ENCODE data around the gene HRH1. TPM values are rescaled to one million over a fixed set of nuclear protein-coding genes. Genes with fewer than 3 reads are reported as not detected.

HRH1 gene
- total and polyA plus RNA-seq, 2 of the 13 experiments (the other 11 are each of a cell fraction or from before 2014, with no cell fraction given): not detected

- POLR2A ChIA-PET: no interaction called here
- CTCF ChIA-PET (ENCODE audit: low intra/inter-chr PET ratio, low total read pairs): no interaction called here
Observed at GRCh38 chr3:11282250-11283138, 128.2 kb downstream of the HRH1 start.

GRCh38 chr3:11283139-11283475, 128.8 kb downstream of the HRH1 start:
- H3K36me3 ChIP-seq (replicated peaks in 1 of 2; ENCODE audit: control insufficient read depth in 1 of 2, insufficient read depth in 2 of 2, low read length in 2 of 2): peaks cover 1 to 18% of the 10 kb centered on the region in 2 experiments; a peak in 2 of 5 replicates
- POLR2A ChIA-PET: interaction anchor here (0.9 kb wide), 1 partner anchor 11 kb away, joined by 3 read pairs; the partner anchor contains the start of gene ATG7
- H3K27ac ChIP-seq (ENCODE audit: extremely low read length, insufficient read depth, low read length): no peak overlapping the region
- FAIRE-seq: no peak
- DNase-seq (ENCODE audit: low spot score): no peak
- CTCF ChIA-PET (ENCODE audit: low intra/inter-chr PET ratio, low total read pairs): no interaction called here
- intact Hi-C loops (cut with micrococcal nuclease; ENCODE audit: unreplicated experiment): no loop called here
- no peaks in the 10 kb centered on the region for H3K9me3 ChIP-seq (ENCODE audit: low read length)
- H3K9ac ChIP-seq (ENCODE audit: insufficient read depth, low read depth, low read length): no peak overlapping the region
- no peak overlapping the region for H3K4me3 ChIP-seq (replicated peaks in 1 of 3; ENCODE audit: insufficient read depth in 1 of 3, low read depth in 2 of 3, low read length in 3 of 3)
- no peak overlapping the region for H2AFZ ChIP-seq (ENCODE audit: low read length)
- no peaks in the 10 kb centered on the region for H3K79me2 ChIP-seq (ENCODE audit: insufficient read depth, low read length)
- BruUV-seq (replicated peaks): no TSS peak
- H4K20me1 ChIP-seq (ENCODE audit: insufficient read depth, low read length): no peaks in the 10 kb centered on the region
- H3K27me3 ChIP-seq (ENCODE audit: control insufficient read depth in 1 of 2, insufficient read depth in 2 of 2, low read length in 2 of 2): no peaks in the 10 kb centered on the region
- no peak for ATAC-seq
- in situ Hi-C loops (cut with HindIII; ENCODE audit: extremely low pct_ligation_motif_present, low pct_unique_long_range_greater_than_20kb): no loop called here
- H3K4me2 ChIP-seq (ENCODE audit: low read depth, low read length): no peak overlapping the region
- no peaks in the 10 kb centered on the region for H3K4me1 ChIP-seq (ENCODE audit: insufficient read depth, low read length)
- 93% methylated on average over 1 of the region's 1 CpG for WGBS (ENCODE audit: low lambda C conversion rate)
- no peak for TF ChIP-seq ZNF781 (CRISPR knock-in tag; IDR thresholded peaks at IDR 0.05; ENCODE audit: borderline replicate concordance, not compliant biosample characterization)
- no peak for TF ChIP-seq HMGA1 (CRISPR knock-in tag; conservative IDR thresholded peaks at IDR 0.05)
- no peak for TF ChIP-seq TCF12 (IDR thresholded peaks at IDR 0.05)
- no peak for TF ChIP-seq TCF12 (CRISPR knock-in tag; IDR thresholded peaks at IDR 0.05)
- TF ChIP-seq YEATS4 (CRISPR knock-in tag; IDR thresholded peaks at IDR 0.05; ENCODE audit: borderline replicate concordance): no peak
- no peak for TF ChIP-seq BRCA1 (CRISPR knock-in tag; IDR thresholded peaks at IDR 0.05)
- TF ChIP-seq GMEB2 (CRISPR knock-in tag; IDR thresholded peaks at IDR 0.05; ENCODE audit: low read depth): no peak
- TF ChIP-seq KDM4B (CRISPR knock-in tag; IDR thresholded peaks at IDR 0.05): no peak
- no peak for TF ChIP-seq ZNF280D (CRISPR knock-in tag; IDR thresholded peaks at IDR 0.05)
- TF ChIP-seq THYN1 (CRISPR knock-in tag; IDR thresholded peaks at IDR 0.05; ENCODE audit: borderline replicate concordance, low read depth): no peak
- TF ChIP-seq ZFY (CRISPR knock-in tag; IDR thresholded peaks at IDR 0.05): no peak
- TF ChIP-seq ZNF337 (CRISPR knock-in tag; IDR thresholded peaks at IDR 0.05; ENCODE audit: borderline replicate concordance, low read depth): no peak
- no peak for TF ChIP-seq PLRG1 (conservative IDR thresholded peaks at IDR 0.05)

More at GRCh38 chr3:11282250-11283138, 128.2 kb downstream of the HRH1 start:
- H2AFZ ChIP-seq (ENCODE audit: low read length): no peak overlapping the region
- H3K9ac ChIP-seq (ENCODE audit: insufficient read depth, low read depth, low read length): no peak overlapping the region
- BruUV-seq (replicated peaks): no TSS peak
- 92% methylated on average over 5 of the region's 5 CpGs for WGBS (ENCODE audit: low lambda C conversion rate)
- intact Hi-C loops (cut with micrococcal nuclease; ENCODE audit: unreplicated experiment): no loop called here
- peaks cover 1 to 18% of the 10 kb centered on the region in 2 experiments; a peak in 2 of 5 replicates for H3K36me3 ChIP-seq (replicated peaks in 1 of 2; ENCODE audit: control insufficient read depth in 1 of 2, insufficient read depth in 2 of 2, low read length in 2 of 2)
- no peak overlapping the region for H3K27ac ChIP-seq (ENCODE audit: extremely low read length, insufficient read depth, low read length)
- no peak overlapping the region for H3K4me3 ChIP-seq (replicated peaks in 1 of 3; ENCODE audit: insufficient read depth in 1 of 3, low read depth in 2 of 3, low read length in 3 of 3)
- no peaks in the 10 kb centered on the region for H3K9me3 ChIP-seq (ENCODE audit: low read length)
- TF ChIP-seq ZNF660 (CRISPR knock-in tag; IDR thresholded peaks at IDR 0.05; ENCODE audit: borderline replicate concordance, low read depth) (no peak), BCL6 (CRISPR knock-in tag; IDR thresholded peaks at IDR 0.05) (no peak)
- DNase-seq (ENCODE audit: low spot score) (no peak), ATAC-seq (no peak), FAIRE-seq (no peak)
- in situ Hi-C loops (cut with HindIII; ENCODE audit: extremely low pct_ligation_motif_present, low pct_unique_long_range_greater_than_20kb): no loop called here
- no peaks in the 10 kb centered on the region for H3K4me1 ChIP-seq (ENCODE audit: insufficient read depth, low read length)
- no peaks in the 10 kb centered on the region for H3K27me3 ChIP-seq (ENCODE audit: control insufficient read depth in 1 of 2, insufficient read depth in 2 of 2, low read length in 2 of 2)
- H4K20me1 ChIP-seq (ENCODE audit: insufficient read depth, low read length): no peaks in the 10 kb centered on the region
- no peaks in the 10 kb centered on the region for H3K79me2 ChIP-seq (ENCODE audit: insufficient read depth, low read length)
- H3K4me2 ChIP-seq (ENCODE audit: low read depth, low read length): no peak overlapping the region
